ENCODE results near the gene SPATA3.

GRCh38 chr2:230950874-230951339 lies 45.0 kb upstream of the SPATA3 start:
- TF ChIP-seq CTCF (IDR thresholded peaks at IDR 0.05; ENCODE audit: low read depth, low read length, poor library complexity, severe bottlenecking) (no peak), EZH2phosphoT487 (IDR thresholded peaks at IDR 0.05; ENCODE audit: borderline replicate concordance, low read length) (no peak)

Measured in DOHH2 (cell line).